DMS 273 treated with DMSO at 0.1 percent for 48 hours (cell line): ENCODE data around the gene SLC44A1.
"Not testable (repeated sequence)": the region's sequence is repeated elsewhere in the genome, so short reads cannot be mapped to it uniquely, and the experiment has no call there.

Source experiments
- DNase-seq: peaks from one replicate; lab custom pipeline; 2025; lab: John Stamatoyannopoulos, UW

Gene SLC44A1

DNA sequence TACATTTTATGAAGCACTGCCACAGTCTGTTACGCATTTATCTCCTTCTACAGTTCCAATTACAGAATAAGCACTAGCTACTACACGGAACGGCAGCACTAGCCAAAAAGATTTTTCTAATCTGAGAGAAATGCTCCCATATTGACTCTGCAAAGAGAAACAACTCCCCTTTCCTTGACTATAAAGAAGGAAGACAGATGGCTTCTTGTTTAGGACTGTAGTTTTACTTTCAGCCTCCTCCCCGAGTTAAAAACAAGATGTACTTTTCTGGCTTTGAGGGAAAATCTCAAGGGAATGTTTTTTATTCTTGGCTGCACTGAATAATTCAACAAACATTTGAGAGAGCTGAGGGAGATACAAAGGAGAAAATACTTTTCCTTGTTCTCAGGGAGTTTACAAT lies 1.9 kb upstream of the SLC44A1 start:
- DNase-seq: no peak

DNA sequence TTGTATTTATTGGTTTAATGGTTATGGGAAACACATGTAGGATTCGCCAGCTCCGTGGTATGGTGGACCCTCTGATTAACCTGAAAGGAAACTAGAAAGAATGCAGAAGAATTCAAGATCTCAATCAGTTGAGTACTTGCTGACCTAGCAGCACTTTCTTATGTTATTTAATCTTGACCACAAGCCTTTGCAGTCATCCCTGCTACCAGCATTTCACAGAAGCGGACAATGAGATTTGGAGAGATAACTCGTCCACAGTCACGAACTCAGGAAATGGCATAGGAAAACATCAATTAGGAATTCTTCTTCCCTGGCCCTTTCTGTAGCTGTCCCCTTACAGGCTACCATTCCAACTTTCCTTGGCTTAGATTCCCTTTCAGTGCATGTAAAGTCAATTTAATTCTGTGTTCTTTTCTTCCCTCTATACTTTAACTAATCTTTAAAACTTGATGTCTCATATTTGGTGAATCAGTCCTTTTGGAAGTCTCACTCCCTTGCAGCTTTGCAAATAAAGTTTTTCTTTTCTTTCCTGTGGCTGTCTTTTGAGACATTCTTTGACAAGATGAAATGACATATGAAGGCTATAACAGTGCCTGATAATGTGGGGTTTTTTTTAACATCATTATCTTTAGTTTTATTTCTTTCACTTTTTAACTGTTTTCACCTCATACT lies 1.3 kb upstream of the SLC44A1 start:
- DNase-seq: no peak

DNA sequence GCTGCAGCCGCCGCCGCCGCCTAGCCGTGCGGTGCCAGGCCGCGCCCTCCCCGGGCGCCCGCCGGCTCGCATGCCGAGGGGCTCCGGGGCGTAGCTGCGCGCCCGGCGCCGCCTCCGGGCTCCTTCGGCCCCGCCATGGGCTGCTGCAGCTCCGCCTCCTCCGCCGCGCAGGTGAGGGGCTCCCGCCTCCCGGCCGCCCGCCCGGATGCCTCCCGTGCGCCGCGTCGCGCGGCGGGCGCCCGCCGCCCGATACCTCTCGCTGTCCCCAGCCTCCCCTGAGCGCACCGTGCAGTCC lies 230 bp downstream of the SLC44A1 start:
- DNase-seq: no peak

DNA sequence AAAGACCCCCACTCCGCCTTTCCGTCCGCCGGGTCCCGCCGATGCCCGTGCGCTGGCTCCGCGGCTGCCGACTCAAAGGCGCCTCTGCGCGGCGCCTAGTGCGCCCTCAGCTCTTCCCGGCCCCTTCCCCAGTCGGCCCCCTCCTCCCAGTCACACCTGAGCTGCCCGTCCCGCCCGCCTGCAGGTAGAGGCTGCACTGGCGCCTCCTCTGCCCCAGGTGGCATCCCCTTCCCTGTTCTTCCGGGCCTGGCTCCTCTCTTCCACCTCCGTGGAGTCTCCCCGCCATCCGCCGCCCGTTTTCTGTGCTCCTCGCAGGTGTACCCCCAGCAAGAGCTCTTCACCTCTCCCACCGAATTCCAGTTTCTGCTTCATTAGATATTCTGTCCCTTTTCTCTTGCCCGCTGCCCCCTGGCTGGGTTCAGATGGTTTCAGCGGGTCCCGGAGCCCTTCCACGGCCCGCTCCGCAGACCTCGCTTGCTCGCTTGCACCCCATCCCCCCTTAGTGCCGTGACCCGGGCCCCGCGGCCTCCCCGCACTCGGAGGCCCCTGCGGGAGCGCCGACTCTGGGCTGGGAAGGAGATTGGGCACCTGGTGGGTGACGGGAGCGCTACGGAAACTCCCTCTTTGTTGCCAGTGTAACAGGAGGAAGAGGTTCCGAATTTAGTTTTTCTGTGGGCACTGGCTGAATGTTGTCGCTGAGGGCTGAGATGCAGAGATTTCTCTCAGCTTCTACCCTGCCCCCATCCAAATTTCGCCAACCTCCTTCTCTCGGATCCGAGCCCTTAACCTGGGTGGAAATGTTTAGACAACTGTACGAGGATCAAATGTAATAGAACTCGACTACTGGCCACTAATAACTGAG lies 809 bp downstream of the SLC44A1 start:
- peak; percentile 19 for DNase-seq

DNA sequence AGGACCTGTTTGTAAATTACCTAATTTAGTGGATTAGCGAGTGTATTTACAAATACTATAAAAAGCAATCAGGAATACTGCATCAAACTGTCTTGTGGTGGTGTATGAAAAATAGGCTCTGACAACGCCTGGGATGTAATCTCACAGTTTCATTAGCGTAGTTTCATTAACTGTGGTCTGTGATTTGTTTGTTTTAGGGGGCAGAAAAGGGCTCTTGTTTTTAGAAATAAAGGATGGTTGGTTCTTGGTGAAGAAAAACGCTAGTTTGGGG lies 1.4 kb downstream of the SLC44A1 start:
- no peak for DNase-seq

DNA sequence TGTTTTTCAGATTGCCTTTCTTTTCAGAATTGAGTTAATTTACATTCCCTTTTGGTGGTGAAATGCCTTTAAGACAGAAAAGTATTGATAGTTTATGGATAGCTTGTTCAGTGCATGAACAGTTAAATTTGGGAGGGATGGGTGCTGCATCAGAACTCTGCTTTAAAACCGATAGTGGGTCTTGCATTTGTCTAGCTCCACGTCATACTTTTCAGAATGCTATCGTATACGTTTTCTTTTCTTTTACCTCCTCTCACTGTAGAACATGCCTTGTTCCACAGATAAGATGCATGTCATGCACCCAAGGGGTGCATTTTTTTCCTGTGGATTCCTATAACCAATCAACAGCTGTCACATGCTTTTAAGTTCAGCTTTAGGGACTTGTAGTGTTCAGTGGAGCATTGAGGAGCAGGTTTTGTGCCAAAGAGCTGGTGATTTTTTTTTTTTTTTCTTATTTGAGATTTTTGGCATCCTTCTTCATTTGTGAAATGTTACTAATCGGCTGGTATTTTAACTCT lies 2.3 kb downstream of the SLC44A1 start:
- no peak for DNase-seq

DNA sequence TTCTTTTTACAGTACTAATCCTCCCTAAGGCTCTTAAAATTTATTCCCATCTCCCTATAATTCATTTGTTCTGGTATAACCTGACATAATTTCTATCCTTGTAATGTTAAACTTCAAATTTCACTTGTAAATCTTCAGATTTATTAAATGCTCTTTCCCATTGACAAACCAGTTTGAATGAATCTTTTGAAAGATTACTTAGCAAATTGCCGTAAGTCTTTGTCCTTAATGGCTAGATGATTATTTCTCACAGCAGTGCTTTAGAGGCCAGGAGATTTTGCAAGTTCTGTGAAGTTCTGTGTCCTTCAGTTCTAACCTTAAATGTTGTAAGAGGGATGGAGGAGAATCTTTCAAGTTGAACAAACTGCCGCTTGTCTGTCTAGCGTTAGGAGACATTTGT lies 4.2 kb downstream of the SLC44A1 start:
- DNase-seq: no peak

DNA sequence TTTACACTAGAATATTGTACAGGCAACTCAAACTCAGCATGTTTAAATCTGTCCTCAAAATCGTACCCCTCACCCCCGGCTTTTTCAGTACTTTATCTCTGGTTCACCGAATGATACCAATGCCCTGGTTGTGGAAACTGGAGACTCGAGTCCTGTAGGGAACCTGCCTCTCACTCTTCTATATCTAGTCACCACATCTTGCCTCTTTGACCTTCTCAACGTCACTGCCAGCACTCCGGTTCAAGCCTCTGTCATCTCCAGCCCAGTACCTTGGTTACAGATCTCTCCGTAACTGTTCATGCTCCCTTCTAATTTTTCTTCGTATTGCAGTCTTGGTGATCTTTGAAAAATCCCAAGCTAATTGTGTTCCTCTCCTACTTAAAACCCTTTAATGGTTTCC lies 6.7 kb downstream of the SLC44A1 start:
- no peak for DNase-seq

DNA sequence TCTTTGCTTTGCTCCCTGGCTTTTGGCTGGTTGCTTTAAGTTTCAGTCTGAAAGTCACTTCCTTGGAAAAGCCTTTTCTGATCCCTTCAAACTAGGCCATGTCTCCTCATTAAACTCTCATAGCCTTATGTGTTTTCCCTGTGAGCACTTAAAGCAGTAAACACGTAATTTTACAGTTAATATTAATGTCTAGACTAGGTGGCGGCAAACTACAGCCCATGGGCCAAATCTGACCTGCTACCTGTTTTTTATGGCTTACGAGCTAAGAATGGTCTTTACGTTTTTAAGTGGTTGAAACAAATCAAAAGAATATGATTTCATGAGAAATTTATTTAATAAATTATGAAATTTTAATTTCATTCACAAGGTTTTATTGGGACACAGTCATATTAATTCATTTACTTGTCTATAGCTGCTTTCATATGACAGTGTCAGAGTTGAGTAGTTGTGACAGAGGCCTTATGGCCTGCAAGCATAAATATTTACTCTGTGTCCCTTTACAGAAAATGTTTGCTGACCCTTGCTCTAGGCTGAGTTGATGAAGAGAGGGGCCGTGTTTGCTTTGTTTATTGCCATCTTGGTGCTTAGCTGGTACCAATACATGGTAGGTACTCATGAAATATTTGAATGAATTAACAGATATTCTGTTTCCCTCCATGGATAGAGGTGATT lies 7.4 kb downstream of the SLC44A1 start:
- DNase-seq: no peak

DNA sequence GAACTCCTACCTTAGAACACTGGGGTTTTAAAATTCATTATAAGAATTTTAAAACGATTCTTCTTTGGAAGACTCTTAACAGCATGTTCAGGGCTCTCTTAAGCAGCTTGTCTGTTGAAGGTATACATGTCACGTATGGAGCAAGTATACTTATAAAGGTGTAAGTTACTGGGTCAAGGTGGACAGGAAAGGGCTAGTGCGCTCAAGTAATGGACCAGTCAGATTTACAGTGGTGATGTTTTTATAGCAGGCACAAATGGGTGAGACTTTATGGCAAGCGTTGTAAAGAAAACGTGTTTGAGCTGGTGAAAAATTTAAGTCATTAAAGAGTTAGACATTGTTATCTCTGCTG lies 7.9 kb downstream of the SLC44A1 start:
- no peak for DNase-seq

DNA sequence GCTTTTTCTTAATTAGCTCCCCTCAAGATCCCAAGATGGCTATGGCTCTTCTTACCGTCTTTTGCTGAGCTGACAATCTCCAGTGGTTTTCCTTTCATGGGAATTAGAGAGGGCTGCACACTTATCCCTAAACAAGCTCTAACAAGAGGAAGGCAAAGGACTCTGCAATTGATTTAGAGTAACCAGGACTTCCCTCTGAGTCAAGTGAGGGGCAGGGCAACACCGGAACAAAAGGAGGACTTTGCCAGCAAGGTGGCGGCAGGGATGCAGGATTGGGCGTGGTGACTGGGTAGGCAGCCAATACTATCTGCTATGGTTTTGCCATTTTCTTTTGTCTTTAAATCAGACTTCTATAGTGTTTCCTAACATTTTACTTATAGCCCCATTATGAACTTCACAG lies 9.8 kb downstream of the SLC44A1 start:
- no peak for DNase-seq

DNA sequence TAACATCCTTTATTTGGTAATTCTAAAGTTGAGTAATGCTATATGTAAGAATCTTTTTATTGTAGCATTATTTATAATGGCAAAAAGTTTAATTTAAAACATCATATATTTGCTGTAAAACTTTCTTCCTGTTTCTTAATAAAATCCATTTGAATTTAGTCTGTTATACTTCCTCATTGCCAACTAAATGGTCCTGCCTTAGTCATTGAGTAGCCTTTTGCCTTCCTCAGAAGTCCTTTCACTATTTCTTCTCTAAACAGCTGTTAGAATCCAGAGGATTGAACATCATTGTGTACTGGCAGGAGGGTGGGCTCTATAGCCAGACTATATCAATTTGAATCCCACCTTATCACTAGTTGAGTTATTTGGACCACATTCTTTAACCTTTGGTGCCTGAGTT lies 11.0 kb downstream of the SLC44A1 start:
- DNase-seq: no peak

DNA sequence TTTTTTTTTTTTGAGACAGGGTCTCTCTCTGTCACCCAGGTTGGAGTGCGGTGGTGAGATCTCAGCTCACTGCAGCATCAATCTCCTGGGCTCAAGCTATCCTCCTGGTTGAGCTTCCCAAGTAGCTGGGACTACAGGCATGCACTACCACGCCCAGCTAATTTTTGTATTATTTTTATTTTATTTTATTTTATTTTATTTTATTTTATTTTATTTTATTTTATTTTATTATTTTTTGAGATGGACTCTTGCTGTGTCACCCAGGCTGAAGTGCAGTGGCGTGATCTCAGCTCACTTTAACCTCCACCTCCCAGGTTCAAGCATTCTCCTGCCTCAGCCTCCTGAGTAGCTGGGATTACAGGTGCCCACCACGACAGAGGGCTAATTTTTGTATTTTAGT lies 12.1 kb downstream of the SLC44A1 start:
- DNase-seq: not testable (repeated sequence)

DNA sequence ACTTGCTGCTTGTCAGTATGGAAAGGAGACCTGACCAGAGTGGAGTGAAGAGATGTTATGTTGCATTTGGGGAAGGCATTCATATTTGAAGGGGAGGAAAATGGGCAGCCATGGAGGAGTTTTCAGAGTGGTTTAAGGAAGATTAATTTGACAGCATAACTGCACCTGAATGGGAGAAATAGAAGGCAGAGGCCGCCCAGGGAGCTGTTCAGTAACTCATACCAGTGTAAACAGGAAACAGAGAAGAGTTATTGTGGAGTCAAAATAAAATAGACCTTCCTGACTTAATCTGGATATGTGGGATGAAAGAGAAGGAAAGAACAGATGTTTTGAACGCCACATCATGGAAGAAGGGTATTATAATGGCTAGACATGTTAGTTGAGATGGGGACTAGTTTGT lies 13.4 kb downstream of the SLC44A1 start:
- no peak for DNase-seq

DNA sequence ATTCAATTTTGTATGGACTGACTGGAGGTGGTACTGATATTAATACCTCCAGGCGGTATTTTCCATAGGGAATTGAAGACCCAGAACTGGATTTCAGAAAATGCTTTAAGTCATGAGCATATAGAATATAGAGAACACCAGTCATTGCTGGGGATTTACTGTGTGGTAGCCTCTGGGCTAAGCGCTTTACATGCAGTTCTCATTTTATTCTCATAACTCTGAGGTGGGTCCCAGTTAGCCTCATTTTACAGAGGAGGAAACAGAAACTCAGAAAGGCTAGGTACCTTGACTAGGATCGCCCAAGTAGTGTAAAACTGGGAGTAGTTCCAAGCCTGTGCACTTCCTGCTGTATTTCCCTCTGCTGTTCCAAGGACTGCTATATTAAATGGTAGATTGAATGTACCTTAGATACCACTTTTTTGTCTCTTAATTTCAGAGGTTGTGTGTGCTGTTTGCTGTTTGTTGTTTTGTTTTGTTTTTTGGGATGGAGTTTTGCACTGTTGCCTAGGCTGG lies 13.8 kb downstream of the SLC44A1 start:
- no peak for DNase-seq

DNA sequence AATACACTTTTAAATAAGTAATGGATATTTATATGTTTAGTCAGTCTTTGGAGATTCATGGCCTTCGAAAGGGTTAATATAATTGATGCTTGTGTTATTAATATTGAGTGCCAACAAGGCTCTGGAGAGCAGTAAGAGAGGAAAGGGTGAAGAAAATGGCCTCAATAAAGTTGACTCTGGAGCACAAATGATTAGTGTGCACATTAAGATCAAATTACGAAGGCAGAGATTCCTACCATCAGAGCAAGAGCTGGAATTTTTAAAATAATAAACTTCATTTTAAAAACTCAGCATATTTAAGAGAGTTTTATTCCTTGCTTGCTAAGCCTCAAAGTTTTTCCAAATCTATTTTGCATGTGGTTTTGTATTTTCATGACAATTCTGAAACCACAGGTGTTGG lies 14.8 kb downstream of the SLC44A1 start:
- no peak for DNase-seq

DNA sequence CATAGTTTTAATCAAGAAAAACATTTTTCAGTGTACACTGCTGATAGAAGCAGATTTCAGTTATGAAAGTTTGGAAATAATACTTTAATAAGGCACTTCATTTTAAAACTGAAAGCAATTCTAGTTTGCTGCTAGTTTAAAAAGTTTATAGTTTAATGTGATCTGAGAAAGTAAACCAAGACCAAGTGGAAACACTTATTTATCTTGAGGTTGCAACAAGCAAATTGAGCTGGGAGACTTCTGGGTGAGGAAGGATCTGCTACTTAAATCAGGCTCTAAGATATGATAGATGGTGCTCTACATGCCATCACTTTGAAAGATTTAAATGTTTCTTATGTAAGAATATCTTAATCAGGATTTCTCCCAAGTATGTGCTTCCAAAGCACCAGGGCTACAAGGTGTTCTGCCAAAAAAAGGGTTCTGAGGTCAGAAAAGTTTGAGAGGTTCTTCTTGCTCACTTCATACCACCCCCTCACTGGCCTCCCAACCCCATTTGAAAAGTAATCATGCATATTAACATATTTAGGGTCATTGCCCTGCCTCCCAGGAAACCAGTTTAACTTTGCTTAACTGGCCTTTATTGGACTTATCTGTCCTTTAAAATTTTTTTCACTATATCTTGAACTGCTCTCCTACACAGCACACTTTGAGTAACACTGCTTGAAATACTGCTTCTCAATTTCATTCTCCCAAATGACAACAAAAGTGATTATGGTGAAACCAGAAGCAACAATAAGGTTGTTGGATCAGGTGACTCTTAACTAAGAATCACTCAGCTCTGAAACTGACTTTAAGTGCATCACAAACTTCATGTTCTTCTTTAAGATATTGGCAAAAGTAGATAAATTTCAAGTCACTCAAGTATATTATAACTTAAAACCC lies 15.5 kb downstream of the SLC44A1 start:
- no peak for DNase-seq

DNA sequence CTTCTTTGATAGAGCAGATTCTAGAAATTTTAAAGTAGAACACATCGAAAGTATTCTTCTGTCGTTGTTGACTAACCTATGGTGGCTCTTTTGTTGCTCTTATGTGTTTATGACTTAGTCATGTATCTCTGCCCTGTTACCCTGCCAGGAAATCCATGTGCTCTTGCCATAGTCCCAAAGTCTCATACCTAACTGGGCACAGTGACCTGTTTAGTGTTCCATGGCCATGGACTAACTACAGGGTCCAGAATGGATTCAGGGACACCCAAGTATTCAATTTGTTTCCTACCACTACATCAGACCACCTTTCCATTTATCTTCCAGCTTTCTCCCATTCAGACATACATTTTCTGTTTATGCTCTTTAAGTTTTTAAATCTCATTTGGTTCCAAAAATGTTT lies 18.0 kb downstream of the SLC44A1 start:
- DNase-seq: no peak

DNA sequence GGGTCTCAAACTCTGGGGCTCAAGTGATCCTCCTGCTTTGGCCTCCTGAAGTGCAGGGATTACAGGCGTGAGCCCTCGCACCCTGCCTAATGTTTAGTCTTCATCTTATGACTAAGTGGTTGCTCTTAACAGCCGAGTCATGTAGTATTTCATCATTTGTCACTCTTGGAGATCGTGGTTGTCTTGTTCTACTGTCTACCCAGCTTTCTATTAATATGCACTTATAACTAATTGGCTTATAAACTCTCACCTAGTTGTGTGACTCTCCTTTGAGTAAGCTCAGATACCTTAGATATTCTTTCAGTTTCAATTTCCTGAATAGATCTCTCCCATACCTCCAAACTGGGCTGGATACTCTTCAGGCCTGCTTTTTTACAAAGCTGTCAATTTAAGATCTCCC lies 19.9 kb downstream of the SLC44A1 start:
- DNase-seq: no peak

DNA sequence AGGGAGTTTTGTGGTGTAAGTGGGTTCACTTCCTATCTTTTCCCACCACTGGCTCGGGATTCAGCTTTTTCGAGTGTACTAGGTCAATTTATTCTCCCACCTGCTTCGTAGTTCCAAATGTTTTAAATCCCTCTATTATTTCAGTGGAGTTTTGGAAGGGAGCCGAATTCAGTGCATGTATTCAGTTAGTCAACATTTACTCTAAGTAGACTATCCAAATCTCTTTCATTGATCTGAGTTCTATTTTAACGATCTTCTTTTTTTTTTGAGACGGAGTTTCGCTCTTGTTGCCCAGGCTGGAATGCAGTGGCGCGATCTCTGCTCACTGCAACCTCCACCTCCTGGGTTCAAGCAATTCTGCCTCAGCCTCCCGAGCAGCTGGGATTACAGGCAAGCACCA lies 23.8 kb downstream of the SLC44A1 start:
- DNase-seq: not testable (repeated sequence)

DNA sequence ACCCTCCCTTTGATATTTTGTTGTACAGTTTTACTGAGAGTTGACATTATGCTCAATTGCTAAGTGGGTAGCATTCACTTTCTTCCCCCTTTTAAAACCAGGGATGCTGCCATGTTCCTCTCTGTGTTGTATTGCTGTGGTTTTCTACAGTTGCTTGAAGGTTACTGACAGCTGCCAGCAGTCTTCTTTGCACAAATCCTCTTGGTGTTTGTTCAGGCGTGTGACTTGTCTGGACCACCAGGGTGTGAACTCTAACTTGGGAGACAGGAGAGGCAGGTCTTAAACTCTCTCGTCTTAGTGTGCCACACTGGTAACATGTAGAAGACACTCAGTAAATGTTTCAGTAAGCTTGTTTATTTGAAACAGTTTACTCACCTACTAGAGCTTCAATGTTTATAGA lies 25.1 kb downstream of the SLC44A1 start:
- DNase-seq: no peak

DNA sequence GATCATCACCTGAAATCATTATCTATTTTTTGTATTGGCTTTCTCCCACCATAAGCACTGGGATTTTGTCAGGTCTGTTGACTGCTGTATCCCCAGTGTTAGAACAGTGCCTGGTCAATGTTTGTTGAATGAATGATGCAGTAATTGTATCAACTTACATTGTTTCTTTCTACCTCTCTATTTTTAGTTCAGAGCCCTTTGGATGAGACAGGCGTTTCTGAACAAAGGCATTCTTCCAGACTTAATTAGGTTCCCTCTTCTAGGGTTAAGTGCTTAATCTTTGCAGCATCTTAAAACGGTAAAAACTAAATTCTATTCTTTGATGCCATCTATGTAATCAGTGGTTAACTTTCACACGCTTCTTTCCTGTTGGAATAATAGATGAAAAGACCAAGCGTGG lies 26.3 kb downstream of the SLC44A1 start:
- DNase-seq: no peak
